ENCODE results near the gene MRE11.

Gene MRE11

GRCh38 chr11:94493281-94494125 lies at the start of gene MRE11, which contains the start of gene ANKRD49:
MRE11 (minus strand) TSS chr11:94493844; CDS start chr11:94492801, 1,043 bp downstream.
ANKRD49 (plus strand) TSS chr11:94493984; CDS start chr11:94496694, 2,710 bp downstream.
- Histone ChIP-seq H3K4me3 (ENCODE audit: low read length) (peak within 1 kb of the TSS; percentile 99), H3K36me3 (ENCODE audit: control insufficient read depth, insufficient read depth, low read length) (no peaks in the 10 kb centered on the region), H3K9me3 (ENCODE audit: control insufficient read depth, low read length) (no peaks in the 10 kb centered on the region)

GRCh38 chr11:94539420-94539819 lies 45.8 kb upstream of the MRE11 start:
- Histone ChIP-seq H3K36me3 (ENCODE audit: control insufficient read depth, insufficient read depth, low read length) (no peaks in the 10 kb centered on the region), H3K9me3 (ENCODE audit: control insufficient read depth, low read length) (no peaks in the 10 kb centered on the region), H3K4me3 (ENCODE audit: low read length) (no peak overlapping the region), H3K9ac (ENCODE audit: low read length) (peak overlapping the region; percentile 35), H3K4me1 (ENCODE audit: control insufficient read depth, insufficient read depth, low read length) (peaks cover 57% of the 10 kb centered on the region), H3K27me3 (ENCODE audit: control insufficient read depth, insufficient read depth, low read length) (no peaks in the 10 kb centered on the region)

More at GRCh38 chr11:94493281-94494125, at the start of gene MRE11, which contains the start of gene ANKRD49:
- Histone ChIP-seq H3K4me1 (ENCODE audit: control insufficient read depth, insufficient read depth, low read length) (no peaks in the 10 kb centered on the region), H3K27me3 (ENCODE audit: control insufficient read depth, insufficient read depth, low read length) (no peaks in the 10 kb centered on the region), H3K9ac (ENCODE audit: low read length) (peak within 1 kb of the TSS; percentile 86)

GRCh38 chr11:94537031-94537600 lies 43.5 kb upstream of the MRE11 start:
- H3K36me3 ChIP-seq (ENCODE audit: control insufficient read depth, insufficient read depth, low read length) = no peaks in the 10 kb centered on the region
- no peaks in the 10 kb centered on the region for H3K9me3 ChIP-seq (ENCODE audit: control insufficient read depth, low read length)
- no peaks in the 10 kb centered on the region for H3K27me3 ChIP-seq (ENCODE audit: control insufficient read depth, insufficient read depth, low read length)
- H3K4me3 ChIP-seq (ENCODE audit: low read length) = no peak overlapping the region
- no peak overlapping the region for H3K9ac ChIP-seq (ENCODE audit: low read length)
- H3K4me1 ChIP-seq (ENCODE audit: control insufficient read depth, insufficient read depth, low read length) = peaks cover 47% of the 10 kb centered on the region

DNA sequence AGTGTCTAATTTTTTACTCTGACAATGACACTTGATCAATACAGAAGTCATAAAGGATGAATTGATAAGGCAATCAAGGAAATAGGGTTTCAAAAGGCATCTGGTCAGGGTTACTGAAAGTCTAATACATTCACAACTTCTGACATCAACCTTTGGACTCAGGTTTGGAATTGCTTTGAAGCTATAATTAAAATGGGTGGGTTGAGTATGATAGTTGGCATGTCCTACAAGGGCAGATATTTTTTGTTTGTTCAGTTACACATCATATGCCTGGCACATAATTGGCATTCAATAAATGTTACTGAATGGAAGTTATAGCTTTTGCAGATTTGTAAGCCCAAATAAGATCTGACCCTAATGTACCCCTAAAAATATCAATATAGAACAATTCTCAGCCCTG lies 42.7 kb upstream of the MRE11 start:
- Histone ChIP-seq H3K9ac (ENCODE audit: low read length) (no peak overlapping the region), H3K27me3 (ENCODE audit: control insufficient read depth, insufficient read depth, low read length) (no peaks in the 10 kb centered on the region), H3K36me3 (ENCODE audit: control insufficient read depth, insufficient read depth, low read length) (no peaks in the 10 kb centered on the region), H3K4me3 (ENCODE audit: low read length) (no peak overlapping the region), H3K4me1 (ENCODE audit: control insufficient read depth, insufficient read depth, low read length) (peaks cover 41% of the 10 kb centered on the region), H3K9me3 (ENCODE audit: control insufficient read depth, low read length) (no peaks in the 10 kb centered on the region)

DNA sequence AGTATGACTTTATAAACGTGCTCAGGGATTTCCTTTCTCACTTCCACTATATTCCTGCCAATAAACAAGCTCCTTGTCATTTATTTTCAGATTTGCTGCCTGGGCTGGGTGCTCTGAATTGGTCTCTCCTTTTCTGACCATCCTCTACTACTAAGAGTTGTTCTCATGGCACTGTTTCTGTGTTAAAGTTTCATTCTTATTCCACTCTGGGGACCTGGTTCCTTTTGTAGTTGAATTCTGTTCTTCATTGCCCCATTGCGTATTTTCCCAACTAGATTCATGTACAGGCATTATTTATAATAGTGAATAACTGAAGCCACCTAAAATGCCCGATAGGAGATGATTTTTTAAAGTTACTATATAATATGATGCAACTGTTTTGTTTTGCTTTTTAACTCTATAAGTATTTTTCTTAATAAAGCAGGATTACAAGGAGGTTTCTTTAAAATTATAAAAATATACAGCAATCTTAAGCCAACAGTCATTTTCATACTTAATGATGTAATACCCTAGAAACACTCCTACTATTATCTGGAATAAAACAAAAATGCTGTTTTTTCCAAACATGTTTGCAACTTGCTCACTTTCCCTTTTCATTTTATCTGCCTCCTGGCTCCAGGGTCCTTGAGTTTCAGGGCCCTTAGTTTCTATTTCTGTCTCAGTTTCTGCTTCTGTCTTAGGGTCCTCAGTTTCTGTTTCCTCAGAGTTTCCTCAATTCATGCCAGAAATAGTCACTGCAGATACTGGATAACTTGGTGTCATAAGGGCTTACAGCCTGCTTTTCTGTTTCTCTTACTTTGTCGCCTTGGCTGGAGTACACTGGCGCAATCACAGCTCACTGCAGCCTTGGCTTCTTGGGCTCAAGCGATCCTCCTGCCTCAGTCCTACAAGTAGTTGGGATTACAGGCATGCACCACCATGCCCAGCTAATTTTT lies 40.3 kb upstream of the MRE11 start:
- no peaks in the 10 kb centered on the region for H3K36me3 ChIP-seq (ENCODE audit: control insufficient read depth, insufficient read depth, low read length)
- no peaks in the 10 kb centered on the region for H3K9me3 ChIP-seq (ENCODE audit: control insufficient read depth, low read length)
- H3K4me1 ChIP-seq (ENCODE audit: control insufficient read depth, insufficient read depth, low read length) = peaks cover 20% of the 10 kb centered on the region
- no peak overlapping the region for H3K4me3 ChIP-seq (ENCODE audit: low read length)
- no peak overlapping the region for H3K9ac ChIP-seq (ENCODE audit: low read length)
- no peaks in the 10 kb centered on the region for H3K27me3 ChIP-seq (ENCODE audit: control insufficient read depth, insufficient read depth, low read length)

DNA sequence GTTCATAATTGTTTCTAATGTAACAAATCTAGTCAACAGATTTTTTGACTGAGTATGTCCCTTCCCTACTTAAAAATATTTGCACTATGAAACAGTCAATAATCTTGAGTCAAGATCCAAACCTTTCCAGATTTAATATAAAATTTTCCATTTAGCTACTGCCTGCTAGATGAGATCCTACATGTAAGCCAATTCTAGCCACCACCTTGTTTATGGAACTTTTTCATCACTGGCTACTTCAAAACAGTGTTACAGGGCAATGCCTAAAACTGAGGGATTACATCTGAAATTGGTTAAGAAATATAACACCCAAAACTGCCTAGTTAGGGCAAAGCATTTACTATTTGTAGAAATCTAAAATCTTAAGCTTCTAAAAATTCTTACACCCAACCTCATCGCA lies 39.6 kb upstream of the MRE11 start:
- H3K4me3 ChIP-seq (ENCODE audit: low read length) = no peak overlapping the region
- no peaks in the 10 kb centered on the region for H3K36me3 ChIP-seq (ENCODE audit: control insufficient read depth, insufficient read depth, low read length)
- no peaks in the 10 kb centered on the region for H3K27me3 ChIP-seq (ENCODE audit: control insufficient read depth, insufficient read depth, low read length)
- H3K4me1 ChIP-seq (ENCODE audit: control insufficient read depth, insufficient read depth, low read length) = peaks cover 20% of the 10 kb centered on the region
- H3K9me3 ChIP-seq (ENCODE audit: control insufficient read depth, low read length) = no peaks in the 10 kb centered on the region
- H3K9ac ChIP-seq (ENCODE audit: low read length) = no peak overlapping the region

GRCh38 chr11:94532211-94532610 lies 38.6 kb upstream of the MRE11 start:
- Histone ChIP-seq H3K9me3 (ENCODE audit: control insufficient read depth, low read length) (no peaks in the 10 kb centered on the region), H3K9ac (ENCODE audit: low read length) (no peak overlapping the region), H3K27me3 (ENCODE audit: control insufficient read depth, insufficient read depth, low read length) (no peaks in the 10 kb centered on the region), H3K36me3 (ENCODE audit: control insufficient read depth, insufficient read depth, low read length) (no peaks in the 10 kb centered on the region), H3K4me3 (ENCODE audit: low read length) (no peak overlapping the region), H3K4me1 (ENCODE audit: control insufficient read depth, insufficient read depth, low read length) (peaks cover 13% of the 10 kb centered on the region)

DNA sequence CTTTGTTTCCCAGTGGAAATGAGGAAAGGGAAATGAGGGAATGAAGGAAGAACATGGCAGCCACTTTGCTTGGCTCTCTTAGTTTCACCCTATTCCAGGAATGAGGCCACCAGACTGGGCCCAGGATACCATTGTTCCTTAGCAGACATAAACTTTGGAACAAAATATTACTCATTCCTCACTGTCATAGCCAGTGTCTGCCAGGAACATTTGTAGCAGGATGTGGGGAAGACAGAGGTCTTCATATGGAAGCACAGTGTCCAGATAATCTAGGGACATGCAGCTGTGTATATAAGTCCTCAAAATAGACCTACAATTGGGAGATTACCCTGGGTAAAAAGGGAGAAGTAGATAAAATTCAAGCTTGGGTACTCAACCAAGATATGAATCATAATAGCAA lies 34.9 kb upstream of the MRE11 start:
- Histone ChIP-seq H3K9me3 (ENCODE audit: control insufficient read depth, low read length) (no peaks in the 10 kb centered on the region), H3K4me3 (ENCODE audit: low read length) (no peak overlapping the region), H3K27me3 (ENCODE audit: control insufficient read depth, insufficient read depth, low read length) (no peaks in the 10 kb centered on the region), H3K9ac (ENCODE audit: low read length) (no peak overlapping the region), H3K36me3 (ENCODE audit: control insufficient read depth, insufficient read depth, low read length) (no peaks in the 10 kb centered on the region), H3K4me1 (ENCODE audit: control insufficient read depth, insufficient read depth, low read length) (peaks cover 8% of the 10 kb centered on the region)

DNA sequence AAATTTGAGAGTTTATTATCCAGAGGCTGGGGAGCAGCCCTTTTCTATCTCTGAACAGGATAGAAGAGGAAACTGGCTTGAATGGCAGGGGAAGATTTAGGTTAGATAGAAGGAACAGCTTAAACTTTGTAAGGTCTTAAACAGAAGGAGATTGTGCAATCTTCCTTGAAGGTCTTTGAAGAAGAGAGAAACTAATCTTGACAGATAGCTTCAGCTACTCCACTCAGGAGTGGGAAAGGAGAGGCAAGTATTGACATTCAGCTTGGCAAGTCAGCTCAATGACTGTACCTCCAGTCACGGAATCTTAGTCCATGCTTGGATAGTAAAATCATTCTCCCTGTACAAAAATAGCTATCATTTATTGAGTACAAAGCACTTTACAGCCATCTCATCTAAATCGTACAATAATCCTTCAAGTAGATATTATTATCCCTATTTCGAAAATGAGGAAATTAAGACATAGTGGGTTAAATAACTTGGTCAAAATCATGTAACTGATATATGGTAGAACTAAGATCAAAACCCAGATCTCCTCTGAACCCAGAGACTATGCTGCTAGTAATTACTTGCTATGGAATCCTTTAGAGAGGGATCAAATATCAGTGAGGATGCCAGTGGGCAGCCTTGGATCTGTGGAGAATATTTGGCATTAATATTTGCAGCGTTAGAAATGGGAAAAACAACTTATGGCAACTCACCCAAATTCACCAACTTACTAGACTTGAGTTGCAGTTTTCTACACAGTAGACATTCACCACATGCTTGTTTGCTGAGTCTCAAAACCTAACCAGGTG lies 33.2 kb upstream of the MRE11 start:
- no peaks in the 10 kb centered on the region for H3K36me3 ChIP-seq (ENCODE audit: control insufficient read depth, insufficient read depth, low read length)
- no peaks in the 10 kb centered on the region for H3K9me3 ChIP-seq (ENCODE audit: control insufficient read depth, low read length)
- no peaks in the 10 kb centered on the region for H3K27me3 ChIP-seq (ENCODE audit: control insufficient read depth, insufficient read depth, low read length)
- no peak overlapping the region for H3K4me3 ChIP-seq (ENCODE audit: low read length)
- peaks cover 8% of the 10 kb centered on the region for H3K4me1 ChIP-seq (ENCODE audit: control insufficient read depth, insufficient read depth, low read length)
- H3K9ac ChIP-seq (ENCODE audit: low read length) = no peak overlapping the region

DNA sequence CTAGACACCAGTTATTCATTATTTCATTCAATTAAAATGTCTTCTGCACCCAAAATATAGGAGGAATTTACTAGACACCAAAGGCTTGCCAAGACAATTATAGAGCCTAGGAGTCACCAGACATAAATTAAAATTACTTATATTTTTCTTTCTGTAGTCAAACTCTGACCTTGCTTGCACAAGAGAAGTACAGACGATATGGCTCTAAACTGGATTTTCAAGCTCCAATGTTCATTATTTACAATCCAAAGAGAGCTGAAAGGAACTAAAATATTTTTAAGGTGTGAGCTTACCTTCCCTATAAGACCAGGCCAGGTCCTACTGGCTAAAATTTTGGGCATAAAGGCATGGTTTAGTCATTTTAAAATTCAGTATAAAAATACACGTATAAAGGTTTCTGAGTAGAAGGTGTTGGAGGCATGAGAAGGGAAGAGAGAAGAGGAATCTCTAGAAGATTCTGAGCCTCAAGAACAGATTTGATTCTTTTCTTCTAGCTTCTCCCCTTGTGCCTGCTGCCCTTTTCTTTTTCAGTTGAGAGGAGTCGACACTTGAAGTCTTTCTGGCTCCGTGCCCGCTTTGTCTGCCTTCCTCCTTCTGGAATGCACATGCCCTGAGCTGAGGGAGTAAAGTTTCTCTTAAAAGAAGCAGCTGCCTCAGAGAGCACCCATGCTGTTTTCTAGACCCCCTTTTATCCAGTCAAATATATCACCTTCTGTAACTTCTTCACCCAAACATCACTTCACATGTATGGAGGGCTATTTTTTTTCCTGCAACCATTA lies 32.1 kb upstream of the MRE11 start:
- no peaks in the 10 kb centered on the region for H3K9me3 ChIP-seq (ENCODE audit: control insufficient read depth, low read length)
- H3K4me1 ChIP-seq (ENCODE audit: control insufficient read depth, insufficient read depth, low read length) = peaks cover 8% of the 10 kb centered on the region
- no peaks in the 10 kb centered on the region for H3K36me3 ChIP-seq (ENCODE audit: control insufficient read depth, insufficient read depth, low read length)
- no peaks in the 10 kb centered on the region for H3K27me3 ChIP-seq (ENCODE audit: control insufficient read depth, insufficient read depth, low read length)
- H3K4me3 ChIP-seq (ENCODE audit: low read length) = no peak overlapping the region
- H3K9ac ChIP-seq (ENCODE audit: low read length) = no peak overlapping the region

DNA sequence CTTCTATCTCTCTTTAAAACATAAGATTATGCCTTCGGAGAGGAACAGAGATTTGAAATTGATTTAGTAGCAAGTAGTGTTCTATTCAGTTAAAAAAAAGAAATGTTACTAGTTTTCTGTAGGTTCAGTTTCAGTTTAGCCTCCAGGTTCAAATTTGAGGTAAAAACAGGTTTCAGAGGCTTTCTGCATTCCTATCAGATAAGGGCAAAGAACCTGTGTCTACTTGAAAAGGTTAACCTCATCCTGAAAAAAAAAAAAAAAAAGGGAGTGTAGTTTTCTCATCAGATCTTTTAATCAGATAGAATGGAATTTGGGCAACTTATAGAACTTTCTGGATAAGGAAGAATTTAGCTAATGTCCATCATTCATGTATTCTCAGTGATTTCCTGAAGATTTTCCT lies 30.7 kb upstream of the MRE11 start:
- Histone ChIP-seq H3K9me3 (ENCODE audit: control insufficient read depth, low read length) (no peaks in the 10 kb centered on the region), H3K36me3 (ENCODE audit: control insufficient read depth, insufficient read depth, low read length) (no peaks in the 10 kb centered on the region), H3K27me3 (ENCODE audit: control insufficient read depth, insufficient read depth, low read length) (no peaks in the 10 kb centered on the region), H3K4me3 (ENCODE audit: low read length) (no peak overlapping the region), H3K9ac (ENCODE audit: low read length) (no peak overlapping the region), H3K4me1 (ENCODE audit: control insufficient read depth, insufficient read depth, low read length) (peaks cover 11% of the 10 kb centered on the region)

Measured in mucosa of stomach (tissue), 1 donor.